ENCODE data around the gene DOCK7.

DOCK7 gene

DNA sequence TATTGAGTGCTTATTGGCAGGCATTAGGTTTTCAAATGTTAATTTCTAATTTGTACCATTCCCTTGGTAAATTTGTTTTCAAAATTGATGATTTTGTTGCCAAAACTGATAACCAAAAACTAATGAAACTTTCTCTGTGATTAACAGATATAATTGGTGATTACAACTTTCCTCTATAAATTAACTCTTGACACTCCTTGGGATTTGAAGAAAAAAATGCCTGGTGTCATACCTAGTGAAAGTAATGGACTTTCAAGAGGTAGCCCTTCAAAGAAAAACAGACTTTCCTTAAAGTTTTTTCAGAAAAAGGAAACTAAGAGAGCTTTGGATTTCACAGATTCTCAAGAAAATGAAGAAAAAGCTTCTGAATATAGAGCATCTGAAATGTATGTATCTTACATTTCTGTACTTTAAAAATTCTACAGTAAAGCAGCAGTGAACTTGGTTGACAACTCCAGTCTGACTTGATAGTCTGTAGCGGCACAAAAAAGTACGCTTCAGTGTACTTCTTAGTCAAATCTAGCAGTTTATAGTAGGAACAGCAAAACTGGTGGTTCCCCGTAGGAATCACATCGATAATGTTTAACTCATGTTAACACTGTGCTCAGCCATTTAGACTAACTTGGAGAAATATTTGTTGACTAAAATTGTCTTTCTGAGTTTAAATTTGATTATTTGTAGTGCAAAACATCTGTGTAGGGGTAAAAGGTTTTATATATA is 248.4 kb downstream of the DOCK7 start:
- peak in 1 of 5 donors; percentile 20 for DNase-seq

GRCh38 chr1:62438163-62438562 is 250.0 kb downstream of the DOCK7 start:
- no peak for DNase-seq

GRCh38 chr1:62437273-62437940 is 250.8 kb downstream of the DOCK7 start:
- peak; percentile 18 to 40 (median 26) for DNase-seq

DNA sequence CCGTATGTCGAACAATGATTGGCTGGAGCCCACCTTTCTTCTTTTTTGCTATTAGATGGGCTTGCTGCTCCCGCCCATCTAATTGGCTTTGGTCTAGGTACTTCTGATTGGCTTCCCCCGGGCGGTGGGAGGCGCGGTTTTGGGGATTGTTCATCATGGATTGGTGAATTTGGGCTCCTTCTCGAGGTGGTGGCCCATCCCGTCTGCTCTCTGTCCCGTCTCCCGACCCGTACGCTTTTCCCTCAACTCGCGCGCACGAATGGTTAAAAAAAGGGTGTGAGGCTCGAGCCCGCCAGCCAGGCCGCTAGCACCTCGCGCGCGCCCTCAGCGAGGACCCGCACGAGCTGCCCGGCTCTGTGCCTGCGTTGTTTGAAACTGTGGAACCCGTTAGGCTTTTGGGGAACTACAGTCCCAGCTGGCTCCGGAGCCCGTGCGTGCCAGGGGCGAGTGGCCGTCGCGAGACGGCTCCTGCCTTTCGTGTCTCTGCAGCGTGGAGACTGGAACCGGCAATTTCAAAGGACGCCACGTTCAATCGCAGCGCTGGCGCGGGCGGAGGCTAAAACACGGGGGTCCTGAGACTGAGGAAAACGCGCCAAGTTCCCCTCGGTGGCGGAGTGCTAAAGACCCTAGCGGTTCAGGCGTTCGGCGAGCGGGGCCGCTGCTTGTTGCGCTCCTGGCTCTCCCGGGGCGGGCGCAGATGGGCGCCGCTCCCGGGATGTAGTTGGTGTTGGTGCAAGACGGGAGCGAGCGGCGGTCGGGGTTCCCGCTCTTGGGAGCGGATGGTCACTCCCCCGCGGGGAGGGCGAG is 251.5 kb downstream of the DOCK7 start, which contains the start of gene USP1:
USP1 (plus strand) TSS at position 584 of the 807 bp plus-strand sequence. CDS start 2,819 bp downstream, outside the sequence.
- DNase-seq, result peak in 4 of 5 donors; percentile 93 to 97 (median 96)

- DNase-seq, result peak in 3 of 5 donors; percentile 95 to 99 (median 95)
Measured at GRCh38 chr1:62436039-62436465, 252.1 kb downstream of the DOCK7 start.

DNA sequence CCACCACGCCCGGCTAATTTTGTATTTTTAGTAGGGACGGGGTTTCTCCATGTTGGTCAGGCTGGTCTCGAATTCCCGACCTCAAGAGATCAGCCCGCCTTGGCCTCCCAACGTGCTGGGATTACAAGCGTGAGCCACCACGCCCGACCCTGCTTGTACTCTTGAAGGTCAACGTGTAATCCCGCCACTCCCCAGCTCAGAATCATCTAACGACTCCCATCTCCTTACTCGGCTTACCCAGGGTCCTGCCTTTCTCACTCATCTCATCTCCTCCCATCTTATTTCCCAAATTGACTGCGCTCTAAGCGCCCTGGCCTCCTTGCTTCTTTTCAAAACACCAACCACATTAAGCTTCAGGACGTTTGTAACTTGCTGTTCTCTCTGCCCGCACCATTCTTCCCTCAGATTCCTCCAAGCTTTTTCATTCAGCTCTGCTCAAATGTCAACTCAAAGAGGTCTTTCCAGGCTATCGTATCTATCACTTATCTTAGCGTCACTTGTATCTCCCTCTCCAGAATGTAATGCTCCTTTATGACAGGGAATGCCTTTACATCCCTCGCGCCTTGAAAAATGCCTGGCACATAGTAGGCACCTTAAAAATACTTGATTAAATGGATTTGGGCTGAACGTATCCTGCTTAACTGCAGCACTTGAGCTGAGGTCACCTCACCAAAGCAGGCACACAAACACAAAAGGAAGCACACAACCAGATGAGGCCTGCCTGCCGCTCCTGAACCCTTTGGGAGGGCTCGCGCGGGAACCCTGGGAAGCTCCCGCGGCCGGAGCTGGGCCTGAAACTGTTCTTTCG is 252.8 kb downstream of the DOCK7 start:
- DNase-seq, result no peak

GRCh38 chr1:62434618-62435001 is 253.6 kb downstream of the DOCK7 start:
- no peak for DNase-seq

DNA sequence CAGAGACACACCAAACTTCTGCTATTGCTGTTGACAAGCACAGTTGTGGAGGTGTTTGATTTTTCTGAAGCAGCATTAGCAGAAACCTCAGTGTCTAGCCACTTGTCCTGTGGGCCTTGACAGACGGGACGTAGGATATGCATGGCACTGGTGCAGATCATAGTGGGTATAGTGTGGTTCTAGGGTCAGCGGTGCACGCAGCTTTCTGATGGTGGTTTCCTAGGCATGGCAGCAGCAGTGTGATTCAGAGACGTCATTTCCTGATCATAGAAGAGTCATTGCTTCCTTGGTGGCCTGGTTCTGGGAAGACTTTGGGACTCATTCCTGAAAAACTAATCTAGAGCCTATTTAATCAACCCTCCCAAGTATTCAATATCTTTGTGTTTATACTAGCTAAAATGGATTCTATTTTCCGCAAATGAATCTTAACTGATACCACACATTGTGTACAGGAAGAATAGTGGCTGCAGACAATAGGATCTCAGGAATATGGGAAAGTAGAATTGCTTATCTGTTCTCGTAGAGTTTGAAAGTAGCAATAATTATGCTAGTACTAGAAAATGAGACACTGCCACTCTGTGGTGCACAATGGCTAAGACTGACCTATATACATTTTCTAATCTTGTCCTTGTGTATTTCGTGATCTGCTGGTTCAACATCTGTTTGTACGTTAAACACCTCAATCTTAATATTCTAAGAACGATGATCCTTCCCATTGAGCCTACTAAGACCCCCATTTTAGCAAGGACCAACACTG is 254.1 kb downstream of the DOCK7 start:
- no peak for DNase-seq

DNA sequence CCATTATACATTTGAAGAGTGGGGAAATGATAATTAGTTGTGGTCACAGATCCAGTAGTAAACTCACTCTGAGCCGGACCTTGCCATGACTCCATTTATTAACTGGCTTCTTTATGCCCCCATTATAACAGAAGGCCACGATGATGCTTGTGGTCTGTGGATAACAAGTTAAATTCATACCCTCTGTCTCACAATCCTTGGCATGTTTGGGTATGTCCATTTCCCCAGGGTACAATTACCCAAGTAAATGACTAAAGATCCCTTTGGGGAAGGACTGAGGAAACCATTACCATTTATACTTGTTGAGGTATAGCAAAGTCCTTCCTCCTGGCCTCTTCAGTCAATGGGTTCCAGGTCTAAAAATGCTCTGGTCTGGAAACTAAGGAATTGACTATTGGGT is 258.6 kb downstream of the DOCK7 start:
- DNase-seq, result no peak

DNA sequence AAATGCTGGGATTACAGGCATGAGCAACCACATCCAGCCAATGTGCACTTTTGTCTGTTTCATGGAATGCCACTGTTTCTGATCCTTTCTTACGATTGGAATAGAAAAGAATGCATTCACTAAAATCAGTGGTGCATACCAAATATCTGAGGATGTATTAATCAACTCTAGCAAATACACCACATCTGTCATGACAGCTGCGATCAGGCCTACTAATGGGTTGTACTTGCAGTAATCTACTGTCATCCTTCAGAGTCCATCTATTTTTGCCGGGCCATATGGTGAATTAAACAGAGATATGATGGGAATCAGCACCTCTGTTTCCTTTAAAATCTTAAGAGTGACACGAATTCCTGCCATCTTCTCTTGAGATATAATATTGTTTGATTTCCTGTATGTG is 259.8 kb downstream of the DOCK7 start:
- DNase-seq, result no peak

GRCh38 chr1:62426794-62427193 is 261.4 kb downstream of the DOCK7 start:
- no peak for DNase-seq

DNA sequence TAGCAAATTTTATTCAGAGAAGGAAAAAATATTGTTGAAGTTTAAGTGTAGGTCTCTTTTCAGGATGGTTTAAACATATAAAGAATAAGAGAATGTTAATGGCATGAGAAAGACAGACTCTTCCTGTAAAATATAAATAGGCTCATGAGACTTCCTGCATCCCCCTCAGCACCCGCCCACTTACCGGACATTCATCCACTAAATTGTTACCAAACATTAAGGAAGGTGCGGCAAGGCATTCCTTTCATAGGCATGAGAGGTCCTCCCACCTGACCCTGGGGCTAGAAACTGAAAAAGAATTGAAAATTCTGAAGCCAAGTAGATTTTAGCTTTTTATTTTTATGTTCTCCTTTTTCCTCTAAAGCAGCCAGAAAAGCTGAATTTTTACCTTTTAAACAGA is 261.9 kb downstream of the DOCK7 start:
- DNase-seq, result no peak

- no peak for DNase-seq
Measured at GRCh38 chr1:62425041-62425440, 263.1 kb downstream of the DOCK7 start.

- DNase-seq, result no peak
Measured at GRCh38 chr1:62424411-62424810, 263.8 kb downstream of the DOCK7 start.

DNA sequence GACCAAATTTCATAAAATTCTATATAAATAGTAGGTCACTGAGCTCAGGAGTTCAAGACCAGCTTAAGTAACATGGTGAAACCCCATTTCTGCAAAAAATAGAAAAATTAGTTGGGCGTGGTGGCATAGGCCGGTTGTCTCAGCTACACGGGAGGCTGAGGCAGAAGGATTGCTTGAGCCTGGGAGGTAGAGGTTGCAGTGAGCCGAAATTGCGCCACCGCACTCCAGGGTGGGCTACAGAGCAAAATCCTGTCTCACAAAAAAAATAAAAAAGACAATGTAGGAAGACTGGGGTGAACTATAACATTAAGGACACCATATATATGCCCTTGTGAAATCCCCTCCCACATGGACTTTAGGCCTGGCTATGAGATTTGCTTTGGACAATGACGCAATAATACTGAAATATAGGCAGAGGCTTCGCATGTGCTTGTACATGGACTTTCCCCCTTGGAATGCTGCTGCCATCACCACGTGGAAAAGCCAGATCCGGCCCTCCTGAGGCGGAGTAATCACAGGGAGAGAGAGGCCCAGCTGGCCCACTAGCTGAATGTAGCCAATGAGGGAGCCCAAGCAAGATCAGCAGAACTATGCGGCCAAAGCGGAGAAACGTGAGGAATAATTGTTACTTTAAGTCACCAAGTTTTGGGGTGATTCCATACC is 264.5 kb downstream of the DOCK7 start:
- no peak for DNase-seq

GRCh38 chr1:62420214-62420613 is 268.0 kb downstream of the DOCK7 start:
- no peak for DNase-seq

GRCh38 chr1:62417351-62417999 is 270.7 kb downstream of the DOCK7 start:
- DNase-seq, result no peak

- no peak for DNase-seq
Measured at GRCh38 chr1:62415687-62416086, 272.5 kb downstream of the DOCK7 start.

DNA sequence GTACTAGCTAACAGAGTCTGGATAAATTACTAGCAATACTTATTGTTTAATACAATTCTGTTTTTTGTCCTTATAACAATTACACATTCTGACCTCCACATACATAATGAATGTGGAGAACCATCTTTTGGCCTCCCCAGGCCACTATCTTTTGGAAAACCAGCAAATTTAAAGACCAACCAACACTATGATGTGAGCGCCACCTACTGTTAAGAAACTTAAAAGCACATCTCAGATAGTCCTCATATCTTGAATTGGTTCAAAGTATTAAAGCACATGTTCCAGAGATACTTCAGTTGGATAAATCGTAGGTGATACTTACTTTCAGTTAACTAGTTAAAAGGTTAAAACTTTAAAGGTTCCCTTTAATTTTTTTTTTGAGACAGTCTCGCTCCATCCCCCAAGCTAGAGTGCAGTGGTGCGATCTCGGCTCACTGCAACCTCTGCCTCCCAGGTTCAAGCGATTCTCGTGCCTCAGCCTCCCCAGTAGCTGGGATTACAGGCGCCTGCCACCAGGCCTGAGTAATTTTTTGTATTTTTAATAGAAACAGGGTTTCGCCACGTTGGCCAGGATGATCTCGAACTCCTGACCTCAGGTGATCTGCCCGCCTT is 280.7 kb downstream of the DOCK7 start:
- DNase-seq, result peak in 2 of 5 donors; percentile 5 to 34

DNA sequence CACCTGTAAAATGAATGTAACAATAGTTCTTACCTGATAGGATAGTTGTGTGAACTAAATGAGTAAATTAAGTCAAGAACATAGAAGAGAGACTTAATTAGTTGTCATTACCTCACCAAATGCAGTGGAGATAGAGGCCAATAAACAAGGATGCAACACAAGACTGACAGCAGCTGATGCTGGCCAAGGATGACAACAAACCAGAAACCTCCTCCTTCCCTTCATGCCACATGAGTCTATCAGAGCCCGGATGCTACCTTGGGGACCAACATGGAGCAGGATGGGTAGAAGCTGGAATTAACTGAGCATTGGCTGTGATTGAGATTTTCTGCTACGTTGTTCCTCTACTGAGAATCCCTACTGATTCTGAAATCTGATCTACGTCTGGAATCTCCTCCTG is 281.6 kb downstream of the DOCK7 start:
- no peak for DNase-seq

Data from T-helper 1 cell (primary cell).